ENCODE results near the gene AMOT. TPM values are rescaled to one million over a fixed set of nuclear protein-coding genes. Genes with fewer than 3 reads are reported as not detected.

AMOT gene
- total and polyA plus RNA-seq, 2 donors: 8.8 to 29.2 TPM

DNA sequence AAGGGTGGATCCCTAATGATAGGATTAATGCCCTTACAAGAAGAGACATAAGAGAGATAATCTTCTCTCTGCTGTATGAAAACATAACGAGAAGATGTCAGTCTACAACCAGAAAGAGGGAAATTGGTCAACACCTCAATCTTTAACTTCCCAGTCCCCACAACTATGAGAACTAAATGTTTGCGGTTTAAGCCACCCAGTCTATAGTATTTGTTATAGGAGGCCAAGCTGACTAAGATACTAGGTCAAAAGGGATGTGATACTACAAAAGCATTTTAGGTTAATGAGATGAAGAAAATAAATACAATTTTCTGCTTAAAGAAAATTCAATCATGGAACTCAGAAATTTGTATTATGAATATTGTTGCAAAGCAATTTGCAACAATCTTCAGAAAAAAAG is 105.5 kb downstream of the AMOT start:
- Histone ChIP-seq H3K4me3 (ENCODE audit: low read depth, low read length) (no peak overlapping the region), H3K36me3 (ENCODE audit: insufficient read depth) (no peaks in the 10 kb centered on the region), H3K4me1 (ENCODE audit: insufficient read depth) (no peaks in the 10 kb centered on the region), H3K27ac (ENCODE audit: low read depth) (no peak overlapping the region)
- DNase-seq (ENCODE audit: extremely low spot score): no peak
- 93% methylated on average over 2 of the region's 2 CpGs for WGBS

DNA sequence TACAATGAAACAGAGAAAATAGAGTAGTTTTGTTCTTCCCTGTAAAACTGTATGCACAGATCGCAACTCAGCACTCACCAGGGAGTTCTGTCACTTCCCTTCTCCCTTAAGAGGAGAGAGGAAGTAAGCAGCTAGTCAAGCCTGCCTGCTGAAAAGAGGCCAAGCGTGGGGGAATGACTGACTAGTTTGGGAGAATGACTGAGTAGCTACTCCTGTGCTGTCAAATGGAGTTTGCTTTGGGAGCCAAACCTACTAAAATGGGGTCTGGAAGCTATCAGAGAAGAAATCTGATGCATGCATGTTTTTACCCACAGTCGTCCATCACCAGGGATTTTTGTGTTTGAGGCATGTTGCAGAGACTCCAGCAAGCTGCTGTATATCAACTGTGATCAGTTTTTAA is 106.3 kb downstream of the AMOT start:
- DNase-seq (ENCODE audit: extremely low spot score): no peak
- H3K27ac ChIP-seq (ENCODE audit: low read depth): no peak overlapping the region
- H3K4me3 ChIP-seq (ENCODE audit: low read depth, low read length): no peak overlapping the region
- 27% methylated on average over 3 of the region's 3 CpGs for WGBS
- H3K4me1 ChIP-seq (ENCODE audit: insufficient read depth): no peaks in the 10 kb centered on the region
- no peaks in the 10 kb centered on the region for H3K36me3 ChIP-seq (ENCODE audit: insufficient read depth)

DNA sequence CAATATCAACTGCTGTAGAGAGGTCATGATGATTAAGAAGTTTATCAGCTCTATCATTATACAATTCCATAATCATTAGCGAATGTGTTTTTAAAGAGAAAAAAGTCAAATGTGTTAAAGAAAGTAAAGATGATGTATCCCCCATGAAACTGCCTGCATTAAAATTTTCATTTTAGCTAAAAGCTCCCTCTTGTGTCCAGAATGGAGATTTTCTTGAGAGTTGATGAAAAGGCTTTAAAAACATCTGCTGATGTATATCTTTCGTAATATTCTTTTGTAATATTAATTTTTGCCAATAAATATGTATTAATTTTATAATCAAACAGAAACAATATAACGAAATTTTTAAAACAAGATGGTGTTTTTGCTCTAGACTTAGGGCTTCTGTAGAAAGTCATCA is 108.8 kb downstream of the AMOT start:
- DNase-seq (ENCODE audit: extremely low spot score): no peak

More for the DNA sequence above, 108.8 kb downstream of the AMOT start:
- H3K36me3 ChIP-seq (ENCODE audit: insufficient read depth): no peaks in the 10 kb centered on the region
- H3K27ac ChIP-seq (ENCODE audit: low read depth): no peak overlapping the region
- no peak overlapping the region for H3K4me3 ChIP-seq (ENCODE audit: low read depth, low read length)
- WGBS: 75% methylated on average over 3 of the region's 3 CpGs
- H3K4me1 ChIP-seq (ENCODE audit: insufficient read depth): no peaks in the 10 kb centered on the region

Small RNAs within 50 kb of the gene (small RNA-seq; reads per million reads assigned to genes)
- gene RN7SL266P: not detected

Other genes starting within 250 kb of the AMOT start
- gene LHFPL1, start 160.9 kb downstream of the AMOT start, total RNA-seq: 0.63 TPM
- gene LHFPL1, start 160.9 kb downstream of the AMOT start, polyA plus RNA-seq: 0.09 TPM